HG03571 (cell line): ENCODE measurements around the gene CHRNG.

ENCODE experiments used
- ATAC-seq: cut with Tn5 transposase; IDR thresholded peaks from one replicate; pipeline ENCODE4 v1.9.1; 2021; ENCODE audit not compliant: unreplicated experiment

Gene CHRNG

GRCh38 chr2:232574674-232575403 is 35.3 kb downstream of the CHRNG start:
- no peak for ATAC-seq

DNA sequence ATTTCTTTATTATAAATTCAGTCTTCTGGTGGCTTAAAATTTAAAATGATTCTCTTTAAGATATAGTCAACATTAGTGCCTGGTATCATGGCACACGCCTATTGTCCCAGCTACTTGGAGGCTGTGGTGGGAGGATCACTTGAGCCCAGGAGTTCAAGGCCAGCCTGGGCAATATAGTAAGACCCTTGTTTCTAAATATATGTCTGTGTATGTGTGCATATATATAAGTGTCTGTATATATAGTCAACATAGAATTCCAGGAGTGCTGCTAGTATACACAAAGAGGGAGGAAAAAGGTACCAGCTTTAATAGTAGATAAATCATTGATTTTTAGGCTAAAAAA is 35.9 kb downstream of the CHRNG start:
- ATAC-seq, result no peak

DNA sequence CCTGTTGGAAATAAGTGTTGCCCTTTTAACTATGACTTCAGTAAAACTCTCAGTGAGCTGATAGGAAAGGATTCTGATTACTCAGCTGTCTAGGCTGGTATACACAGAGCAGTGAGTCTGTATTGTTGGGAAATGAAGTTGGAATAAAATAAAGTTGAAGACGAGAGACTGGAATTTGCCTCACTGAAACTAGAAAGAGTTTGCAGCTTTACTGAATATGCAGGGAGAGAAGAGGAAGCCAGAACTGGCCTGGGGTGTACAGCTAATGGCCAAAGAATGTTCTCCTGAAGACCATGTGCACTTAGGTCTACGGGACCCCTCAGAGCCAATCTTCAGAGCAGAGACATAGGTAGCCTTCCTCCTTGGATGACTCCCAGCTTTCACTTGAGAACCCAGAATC is 37.5 kb downstream of the CHRNG start:
- ATAC-seq, result no peak

DNA sequence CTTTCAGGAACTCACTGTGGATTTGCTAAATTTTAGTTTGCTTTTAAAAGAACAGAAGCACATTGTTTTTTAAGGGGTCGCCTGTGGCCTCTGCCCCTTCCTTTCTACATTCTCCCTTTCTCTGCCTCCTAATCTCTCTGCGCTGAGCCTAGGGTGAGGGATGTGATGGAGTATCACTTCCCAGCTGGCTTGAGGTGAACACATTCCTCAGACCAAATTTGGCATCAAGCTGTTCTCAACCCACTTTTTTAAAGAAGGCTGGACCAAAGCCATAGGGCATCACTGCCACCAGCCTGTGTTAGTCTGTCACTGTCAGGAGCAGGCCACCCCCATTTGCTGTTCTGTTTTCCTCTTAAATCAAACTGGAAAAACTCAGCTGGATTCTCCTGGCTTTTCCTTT is 38.3 kb downstream of the CHRNG start:
- no peak for ATAC-seq

DNA sequence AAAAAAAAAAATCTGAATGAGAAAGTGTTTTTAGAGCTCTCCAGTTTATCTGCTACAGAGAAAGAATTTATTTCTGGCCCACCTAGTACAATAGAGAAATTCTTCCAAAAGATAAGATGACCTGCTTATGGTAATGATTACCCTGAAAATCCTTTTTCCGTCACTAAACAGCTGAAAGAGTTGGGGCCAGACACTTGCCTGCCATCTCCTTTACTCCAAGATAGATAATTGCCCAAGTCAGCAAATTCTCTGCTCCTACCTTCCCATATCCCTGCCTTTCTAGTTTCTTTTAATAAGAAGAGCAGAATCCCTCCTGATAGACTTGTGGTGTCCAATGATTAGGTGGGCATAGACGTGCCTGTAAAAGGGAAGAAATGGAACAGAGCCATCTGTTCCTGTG is 39.1 kb downstream of the CHRNG start:
- ATAC-seq, result no peak

DNA sequence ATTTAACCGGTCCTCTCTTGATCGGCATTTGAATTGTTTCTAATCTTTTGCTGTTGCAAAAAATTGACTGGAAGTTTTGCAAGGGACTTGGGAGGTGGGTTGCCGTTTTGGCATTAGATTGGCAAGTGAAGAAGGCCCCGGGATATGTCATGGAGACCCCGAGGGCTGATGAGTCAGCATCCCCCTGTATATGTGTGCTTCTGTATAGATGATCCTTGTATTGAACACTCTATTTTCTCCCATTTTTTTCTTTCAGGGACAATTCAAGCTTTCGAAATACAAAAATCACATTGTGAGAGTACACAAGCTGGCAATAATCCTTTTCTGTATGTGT is 41.1 kb downstream of the CHRNG start:
- no peak for ATAC-seq

DNA sequence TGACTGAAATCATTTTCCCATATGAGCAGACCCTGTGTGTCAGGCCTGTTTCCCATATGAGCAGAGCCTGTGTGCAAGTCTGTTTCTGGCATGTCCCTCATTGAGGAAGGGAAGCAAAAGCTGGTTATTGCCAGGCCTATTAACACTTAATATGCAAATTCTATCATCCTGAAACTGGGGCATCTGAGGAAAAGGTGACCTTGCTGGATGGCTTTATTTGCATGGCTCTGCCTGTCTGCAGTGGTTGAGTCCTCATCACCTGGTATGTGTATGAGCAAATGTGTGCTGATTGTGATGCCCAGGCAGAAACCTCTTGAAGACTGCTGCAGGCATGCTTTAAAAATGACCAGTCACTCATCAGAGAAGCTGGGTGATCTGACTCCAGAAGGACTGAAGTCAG is 42.2 kb downstream of the CHRNG start:
- no peak for ATAC-seq

DNA sequence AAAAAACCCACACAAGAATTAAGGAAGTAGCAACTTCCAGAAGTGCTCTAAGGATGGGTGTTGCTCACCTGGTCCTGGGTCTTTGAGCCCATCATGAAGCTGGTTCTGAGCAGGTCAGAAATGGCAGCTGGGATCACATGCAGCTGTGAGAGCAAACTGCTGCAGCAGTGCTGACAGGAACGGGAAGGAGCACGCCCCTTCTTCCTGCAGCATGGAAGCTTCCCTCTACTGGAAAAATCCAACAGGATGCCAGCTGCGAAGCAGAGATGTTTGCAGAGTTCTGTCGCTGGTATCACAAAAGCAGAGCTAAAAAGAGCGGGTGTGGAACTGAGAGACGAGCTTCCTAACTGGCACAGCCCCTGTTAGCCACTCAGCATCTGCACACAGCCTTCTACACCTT is 44.7 kb downstream of the CHRNG start:
- ATAC-seq, result no peak

DNA sequence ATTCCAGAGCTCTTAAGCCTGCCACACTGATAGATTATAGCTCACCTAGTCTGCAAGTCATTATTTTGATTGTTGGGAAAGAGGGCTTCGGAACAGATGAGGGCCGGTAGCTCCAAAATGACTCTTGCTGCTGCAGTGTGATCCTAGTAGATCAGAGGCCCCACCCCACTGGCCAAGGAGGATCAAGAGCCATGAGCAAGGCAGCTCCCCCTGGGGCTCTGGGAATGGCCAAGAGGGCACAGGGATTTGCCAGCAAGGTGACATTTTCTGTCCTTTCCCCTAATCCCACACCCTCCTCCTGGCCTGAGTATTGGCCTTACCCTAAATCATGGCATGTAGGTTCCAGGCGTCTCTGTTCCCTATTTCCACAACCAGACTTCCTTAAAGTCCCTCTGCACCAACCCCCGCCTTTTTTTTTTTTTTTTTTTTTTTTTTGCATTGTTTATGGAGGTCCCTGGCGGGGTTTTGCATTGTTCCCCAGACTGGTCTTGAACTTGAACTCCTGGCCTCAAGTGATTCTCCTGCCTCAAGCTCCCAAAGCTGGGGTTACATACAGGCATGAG is 47.5 kb downstream of the CHRNG start:
- ATAC-seq, result no peak

GRCh38 chr2:232587512-232587911 is 48.0 kb downstream of the CHRNG start:
- ATAC-seq, result no peak

GRCh38 chr2:232588031-232588430 is 48.5 kb downstream of the CHRNG start:
- no peak for ATAC-seq

GRCh38 chr2:232588680-232589585 is 49.4 kb downstream of the CHRNG start:
- ATAC-seq, result no peak

GRCh38 chr2:232592772-232593395 is 53.4 kb downstream of the CHRNG start:
- no peak for ATAC-seq

DNA sequence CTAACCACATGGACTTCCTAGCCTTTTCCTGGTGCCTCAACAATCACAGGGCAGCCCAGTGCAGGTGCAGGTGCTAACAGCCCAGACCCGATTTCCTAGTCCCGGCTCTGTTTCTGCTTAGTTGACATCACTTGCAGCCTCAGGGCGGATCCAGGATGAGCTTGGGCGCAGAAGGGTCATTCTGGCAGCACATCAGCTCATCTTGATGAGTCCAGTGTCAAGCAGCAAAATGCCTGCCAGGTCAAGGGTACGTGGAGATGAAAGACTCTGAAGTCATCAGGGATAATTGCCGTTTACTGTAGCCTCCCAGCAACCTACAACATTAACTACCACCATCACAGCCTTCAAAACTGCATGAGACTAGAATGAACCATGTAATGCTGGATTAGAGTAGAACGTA is 54.5 kb downstream of the CHRNG start:
- no peak for ATAC-seq
